ENCODE results near the gene EP400.

EP400 gene

DNA sequence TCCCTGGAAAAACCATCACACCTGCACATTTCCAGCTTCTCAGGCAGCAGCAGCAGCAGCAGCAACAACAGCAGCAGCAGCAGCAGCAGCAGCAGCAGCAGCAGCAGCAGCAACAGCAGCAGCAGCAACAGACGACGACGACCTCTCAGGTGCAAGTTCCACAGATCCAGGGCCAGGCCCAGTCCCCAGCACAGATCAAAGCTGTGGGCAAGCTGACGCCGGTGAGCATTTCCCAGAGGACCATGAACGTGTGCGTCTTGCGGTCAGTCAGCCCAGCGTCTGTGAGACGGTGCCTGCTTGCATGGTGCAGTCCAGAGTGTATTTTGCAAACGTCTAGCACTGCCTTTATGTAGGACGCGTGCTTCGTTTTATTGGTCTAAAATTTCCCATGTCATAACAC is 112.7 kb downstream of the EP400 start:
- in situ Hi-C loops (cut with MboI; ENCODE audit: low sequenced_read_pairs), result no loop called here

DNA sequence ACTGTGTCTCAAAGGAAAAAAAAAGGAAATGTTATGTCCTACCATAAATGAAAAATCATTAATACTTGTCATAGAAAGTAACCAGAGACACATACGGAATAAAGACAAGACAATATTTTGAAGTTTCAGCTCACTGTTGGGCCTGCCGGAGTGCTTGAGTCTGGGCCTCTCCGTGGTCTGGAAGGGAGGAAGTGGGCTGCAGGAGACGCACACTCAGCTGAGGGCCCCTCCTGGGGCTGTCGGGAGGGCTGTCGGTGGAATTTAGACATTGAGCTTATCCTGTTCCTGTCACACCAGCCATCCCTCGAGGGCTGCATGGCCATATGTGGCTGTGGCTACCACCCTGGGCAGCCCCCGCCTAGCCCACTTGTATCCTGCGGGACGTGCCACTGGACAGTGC is 113.7 kb downstream of the EP400 start:
- in situ Hi-C loops (cut with MboI; ENCODE audit: low sequenced_read_pairs), result no loop called here

DNA sequence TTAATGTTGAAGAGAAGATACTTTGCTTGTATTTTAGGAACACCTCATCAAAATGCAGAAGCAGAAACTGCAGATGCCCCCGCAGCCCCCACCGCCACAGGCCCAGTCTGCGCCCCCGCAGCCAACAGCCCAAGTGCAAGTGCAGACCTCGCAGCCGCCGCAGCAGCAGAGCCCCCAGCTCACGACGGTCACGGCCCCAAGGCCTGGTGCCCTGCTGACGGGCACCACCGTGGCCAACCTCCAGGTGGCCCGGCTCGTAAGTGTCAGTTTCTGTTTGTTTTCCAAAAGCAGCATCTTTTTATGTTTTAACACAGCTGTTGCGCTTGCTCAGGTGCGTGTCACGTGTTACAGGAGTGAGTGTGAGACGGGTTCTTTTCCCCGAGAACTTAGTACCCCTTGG is 114.9 kb downstream of the EP400 start:
- in situ Hi-C loops (cut with MboI; ENCODE audit: low sequenced_read_pairs), result no loop called here

DNA sequence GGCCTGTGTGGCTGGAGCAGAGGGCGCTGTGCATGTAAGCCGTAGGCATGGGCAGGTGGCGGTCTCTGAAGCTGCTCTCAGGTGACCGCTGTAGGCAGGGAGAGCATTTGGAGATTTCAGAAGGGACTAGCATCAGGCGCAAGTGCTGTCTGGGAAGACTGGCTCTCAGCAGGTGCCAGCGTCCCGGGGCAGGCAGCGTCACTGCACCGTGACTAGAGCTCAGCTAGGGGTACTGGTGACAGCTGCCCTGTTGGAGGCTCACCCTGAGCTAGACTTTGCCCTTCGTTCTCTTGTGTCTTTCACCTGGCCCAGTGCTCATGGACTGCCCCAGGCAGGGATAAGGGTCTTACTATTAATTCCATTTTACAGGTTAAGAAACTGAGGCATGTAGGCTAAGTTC is 115.5 kb downstream of the EP400 start:
- in situ Hi-C loops (cut with MboI; ENCODE audit: low sequenced_read_pairs), result no loop called here

DNA sequence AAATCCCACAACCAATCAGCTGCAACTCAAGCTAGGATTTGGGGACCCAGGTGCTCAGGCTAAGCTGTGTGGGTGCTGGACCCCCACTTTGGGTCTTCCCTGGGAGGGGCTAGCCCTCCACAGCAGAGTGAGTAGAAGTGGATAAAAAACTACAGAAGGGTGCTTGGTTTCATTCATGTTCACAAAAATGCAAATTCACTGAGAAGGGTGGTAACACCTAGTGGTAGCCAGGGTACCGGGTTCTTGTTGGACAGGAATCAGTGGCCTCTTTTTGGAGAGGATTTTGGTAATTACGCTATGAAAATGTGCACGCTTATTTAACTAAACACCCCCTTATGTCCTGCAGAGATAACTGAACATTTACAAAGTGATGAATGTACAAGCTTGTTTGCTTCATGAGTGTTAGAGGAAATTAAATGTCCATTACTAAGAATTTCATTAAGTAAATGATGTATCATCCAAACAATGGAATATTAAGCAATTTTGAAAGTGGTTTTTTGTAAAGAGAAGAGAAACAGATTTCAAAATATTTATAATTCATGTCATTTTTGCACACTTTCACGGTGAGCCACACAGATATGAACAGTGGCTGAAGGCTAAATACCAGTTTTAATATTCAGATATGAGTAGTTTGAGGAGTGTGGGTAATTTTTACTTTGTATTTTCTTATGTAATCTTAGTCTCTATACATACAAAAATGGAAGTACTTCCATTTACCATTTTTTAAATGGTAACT is 116.0 kb downstream of the EP400 start:
- in situ Hi-C loops (cut with MboI; ENCODE audit: low sequenced_read_pairs), result no loop called here

DNA sequence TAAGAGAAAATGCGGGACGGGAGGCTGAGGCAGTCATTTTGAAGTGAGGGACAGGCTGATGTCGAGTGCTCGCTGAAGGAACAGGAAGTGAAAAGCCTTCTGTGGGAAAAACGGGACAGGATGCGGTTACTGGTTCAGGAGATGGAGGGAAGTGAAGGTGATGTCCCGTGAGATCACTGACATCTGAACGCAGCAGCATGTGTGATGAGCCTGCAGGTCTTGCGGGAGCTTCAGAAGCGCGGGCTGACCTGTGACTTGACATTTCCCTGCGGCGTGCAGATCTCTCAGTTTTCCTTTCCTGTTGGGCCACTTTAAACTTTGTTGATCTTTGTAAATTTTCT is 116.6 kb downstream of the EP400 start:
- in situ Hi-C loops (cut with MboI; ENCODE audit: low sequenced_read_pairs), result no loop called here

DNA sequence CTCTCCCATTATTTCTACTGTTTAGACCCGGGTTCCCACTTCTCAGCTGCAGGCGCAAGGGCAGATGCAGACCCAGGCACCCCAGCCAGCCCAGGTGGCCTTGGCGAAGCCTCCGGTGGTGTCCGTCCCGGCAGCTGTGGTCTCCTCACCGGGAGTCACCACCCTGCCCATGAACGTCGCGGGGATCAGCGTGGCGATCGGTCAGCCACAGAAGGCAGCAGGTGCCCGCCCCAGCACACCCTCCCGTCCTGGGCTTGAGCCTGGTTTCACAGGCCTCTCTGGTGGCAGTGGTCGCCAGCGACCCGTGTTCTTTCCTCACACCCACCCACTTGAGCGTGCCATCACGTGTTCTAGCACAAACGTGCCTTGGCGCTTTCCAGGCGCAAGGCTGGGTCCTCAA is 117.0 kb downstream of the EP400 start:
- in situ Hi-C loops (cut with MboI; ENCODE audit: low sequenced_read_pairs), result no loop called here

DNA sequence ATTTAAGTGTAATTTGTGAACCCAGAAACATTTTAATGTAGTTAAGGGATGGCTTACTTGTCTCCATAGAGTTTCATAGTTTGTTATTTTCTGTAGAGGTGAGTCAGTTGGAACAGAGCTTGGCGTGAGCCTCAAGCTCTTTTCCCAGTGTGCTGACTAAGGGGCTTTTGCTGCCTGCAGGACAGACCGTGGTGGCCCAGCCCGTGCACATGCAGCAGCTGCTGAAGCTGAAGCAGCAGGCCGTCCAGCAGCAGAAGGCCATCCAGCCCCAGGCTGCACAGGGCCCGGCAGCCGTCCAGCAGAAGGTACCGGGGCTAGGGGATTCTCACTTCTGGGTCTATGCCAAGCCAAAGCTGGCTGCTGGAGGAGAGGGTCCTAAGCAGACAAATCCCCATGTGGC is 117.4 kb downstream of the EP400 start:
- in situ Hi-C loops (cut with MboI; ENCODE audit: low sequenced_read_pairs), result no loop called here

DNA sequence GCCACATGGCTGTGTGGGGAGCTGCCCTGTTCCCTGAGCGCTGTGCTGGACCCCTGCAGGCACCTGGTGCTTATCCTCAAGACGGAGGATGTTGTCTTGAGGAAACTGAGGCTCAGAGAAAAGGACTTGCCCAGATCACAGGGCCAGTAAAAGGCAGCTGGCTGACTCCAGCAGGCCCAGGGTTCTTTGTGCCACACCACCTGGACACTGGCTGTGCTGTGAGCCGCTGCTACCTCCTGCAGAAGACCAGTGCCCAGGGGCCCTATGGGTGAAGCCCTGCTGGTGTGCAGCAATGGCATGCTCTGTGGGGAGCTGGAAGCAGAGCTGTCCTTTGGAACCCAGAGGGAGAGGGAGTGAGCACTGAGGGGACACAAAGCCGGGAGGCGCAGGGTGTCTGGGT is 118.5 kb downstream of the EP400 start:
- in situ Hi-C loops (cut with MboI; ENCODE audit: low sequenced_read_pairs), result no loop called here

DNA sequence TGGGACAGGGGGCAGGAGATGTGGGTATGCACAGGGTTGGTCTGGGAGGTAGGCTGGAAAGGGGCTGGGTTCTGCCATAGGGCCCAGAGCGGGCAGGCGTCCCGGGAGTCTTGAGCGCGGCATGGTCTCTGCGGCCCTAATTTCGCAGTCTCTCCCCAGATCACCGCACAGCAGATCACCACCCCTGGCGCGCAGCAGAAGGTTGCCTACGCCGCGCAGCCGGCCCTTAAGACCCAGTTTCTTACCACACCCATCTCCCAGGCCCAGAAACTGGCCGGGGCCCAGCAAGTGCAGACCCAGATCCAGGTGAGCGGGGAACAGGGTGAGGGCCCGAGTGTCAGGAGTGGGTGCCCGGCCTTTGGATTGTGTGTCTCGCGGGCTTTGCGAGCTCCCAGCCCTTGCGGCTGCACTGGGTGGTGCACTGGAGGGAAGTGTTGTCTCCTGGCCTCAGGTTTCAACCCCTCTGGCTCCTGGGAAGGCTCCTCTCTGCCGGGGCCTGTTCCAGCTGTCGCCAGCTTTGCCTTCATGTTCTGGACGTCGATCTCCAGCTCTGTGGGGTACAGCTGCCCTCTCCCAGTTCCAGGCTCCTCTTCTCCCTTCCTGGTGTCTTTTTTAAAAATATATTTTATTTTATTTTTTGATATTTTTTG is 119.7 kb downstream of the EP400 start:
- in situ Hi-C loops (cut with MboI; ENCODE audit: low sequenced_read_pairs), result no loop called here

DNA sequence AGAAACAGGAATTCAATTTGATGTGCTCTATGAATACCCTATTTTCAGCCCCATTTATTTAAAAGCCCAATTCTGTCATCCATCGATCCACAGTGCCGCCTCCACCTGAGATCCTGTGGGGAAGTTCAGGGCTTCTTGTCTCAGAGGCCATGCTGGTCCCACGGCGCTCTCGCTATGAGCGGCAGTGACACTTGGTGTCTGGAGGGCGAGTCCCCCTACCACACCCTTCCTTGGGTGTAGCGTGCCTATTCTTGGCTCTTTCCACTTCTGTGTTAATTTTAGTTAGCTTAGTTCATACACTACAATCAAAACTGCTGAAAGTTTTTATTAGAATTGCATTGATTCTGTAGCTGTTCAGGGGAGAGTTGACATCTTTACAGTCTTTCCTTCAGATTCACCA is 120.6 kb downstream of the EP400 start:
- in situ Hi-C loops (cut with MboI; ENCODE audit: low sequenced_read_pairs), result no loop called here

DNA sequence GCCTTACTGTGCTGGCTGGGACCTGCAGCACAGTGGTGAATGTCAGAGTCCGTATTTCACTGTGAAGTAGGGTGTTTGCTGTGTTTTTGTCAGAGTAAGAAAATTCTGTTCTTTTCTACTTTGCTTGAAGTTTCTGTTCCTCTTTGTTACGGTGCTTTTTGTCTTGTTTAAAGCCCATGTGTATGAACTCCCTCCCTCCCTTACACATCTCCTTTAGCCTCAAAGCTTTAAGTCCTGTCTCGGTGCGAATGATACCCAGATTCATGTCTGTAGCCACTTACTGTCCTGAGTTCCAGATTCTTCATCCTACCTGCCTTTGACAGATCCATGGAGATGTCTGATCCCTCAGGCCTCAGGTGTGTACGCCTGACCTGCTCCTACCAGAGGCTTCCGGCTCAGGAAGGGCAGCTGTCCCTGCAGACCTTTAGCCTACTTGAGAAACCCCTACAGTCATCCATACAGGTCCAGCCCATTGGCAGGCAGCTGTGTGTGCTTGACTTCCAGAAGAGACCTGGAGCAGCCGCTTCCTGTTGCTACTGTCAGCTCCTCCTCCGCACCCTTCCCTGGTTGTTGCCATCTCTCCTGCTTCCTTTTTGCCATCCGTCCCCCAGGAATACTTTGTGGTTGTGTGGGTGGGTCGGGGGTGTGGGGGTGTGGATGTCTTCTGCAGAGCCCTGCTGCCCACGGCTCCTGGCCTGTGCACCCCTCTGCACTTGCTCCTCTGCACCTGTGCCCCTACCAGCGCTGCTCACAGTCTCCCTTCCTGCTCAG is 121.5 kb downstream of the EP400 start:
- in situ Hi-C loops (cut with MboI; ENCODE audit: low sequenced_read_pairs), result no loop called here

DNA sequence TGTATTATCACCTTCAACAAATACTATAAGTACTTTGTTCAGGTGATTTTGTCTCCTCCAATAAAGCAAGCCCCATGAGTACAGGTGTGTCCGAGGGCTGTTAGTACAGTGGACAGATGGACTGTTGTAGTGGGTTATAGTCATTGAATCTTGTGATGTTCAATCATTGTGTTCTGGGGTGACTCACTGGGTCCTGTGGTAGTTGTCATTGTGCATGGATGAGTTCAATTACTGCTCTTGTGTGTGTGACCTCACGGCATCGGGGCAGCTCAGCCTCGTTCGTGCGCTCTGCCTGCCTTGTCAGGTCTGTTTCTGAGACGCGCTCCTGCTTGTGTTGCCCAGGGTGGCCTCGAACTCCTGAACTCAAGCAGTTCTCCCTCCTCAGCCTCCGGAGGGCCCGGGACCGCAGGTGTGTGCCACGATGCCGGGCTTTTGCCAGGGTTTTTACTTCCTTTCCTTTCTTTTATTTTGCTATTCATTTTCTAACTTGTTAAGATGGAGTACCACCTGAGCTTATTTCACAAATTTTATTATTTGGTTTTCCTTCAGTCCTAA is 122.2 kb downstream of the EP400 start:
- in situ Hi-C loops (cut with MboI; ENCODE audit: low sequenced_read_pairs), result no loop called here

DNA sequence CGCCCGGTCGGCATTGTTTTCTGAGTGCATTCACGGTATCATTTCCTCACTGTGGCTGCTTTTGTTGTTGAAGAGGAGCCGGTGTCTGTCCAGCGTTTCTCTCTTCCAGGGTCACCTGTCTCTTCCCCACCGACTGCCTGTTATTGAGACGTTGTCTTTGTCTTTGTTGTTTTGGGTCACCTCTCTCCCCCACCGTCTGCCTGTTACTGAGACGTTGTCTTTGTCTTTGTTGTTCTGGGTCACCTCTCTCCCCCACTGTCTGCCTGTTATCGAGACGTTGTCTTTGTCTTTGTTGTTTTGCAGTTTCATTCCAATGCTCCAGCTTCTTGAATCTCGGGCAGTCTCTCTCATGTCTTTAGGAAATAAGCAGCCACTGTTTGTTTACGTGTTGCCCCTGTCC is 124.5 kb downstream of the EP400 start:
- in situ Hi-C loops (cut with MboI; ENCODE audit: low sequenced_read_pairs), result no loop called here

DNA sequence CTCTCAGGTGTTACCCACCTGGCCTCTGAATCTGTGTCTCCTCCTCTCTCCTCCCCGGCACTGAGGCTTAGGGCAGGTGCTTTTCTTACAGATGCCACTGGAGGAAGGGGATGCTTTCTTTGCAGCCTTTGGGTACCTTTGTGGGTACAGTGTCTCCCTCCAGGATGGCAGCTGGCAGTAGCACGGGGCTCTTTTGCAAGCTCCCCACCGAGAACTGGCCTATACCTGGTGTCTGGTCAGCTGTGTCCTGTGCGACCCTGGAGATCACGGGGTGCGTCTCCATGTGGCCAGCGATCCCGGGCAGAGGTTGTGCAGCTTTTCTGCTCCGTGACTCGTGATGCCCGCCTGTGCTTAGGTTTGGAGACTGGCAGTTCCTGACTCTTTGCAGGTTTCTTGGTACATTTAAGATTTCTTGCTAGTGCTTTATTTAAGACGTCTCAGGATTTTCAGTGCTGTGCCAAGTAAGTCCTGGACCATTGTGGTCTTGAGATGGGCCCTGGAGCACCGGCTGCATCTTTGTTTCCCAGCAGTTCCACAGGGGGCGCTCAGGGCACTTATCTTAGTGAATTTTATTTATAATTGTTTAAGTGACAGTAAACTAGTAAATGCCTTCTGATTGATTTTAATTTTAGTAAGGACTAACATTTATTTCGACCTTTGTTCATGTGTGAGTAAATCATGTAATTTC is 125.4 kb downstream of the EP400 start:
- in situ Hi-C loops (cut with MboI; ENCODE audit: low sequenced_read_pairs), result no loop called here

DNA sequence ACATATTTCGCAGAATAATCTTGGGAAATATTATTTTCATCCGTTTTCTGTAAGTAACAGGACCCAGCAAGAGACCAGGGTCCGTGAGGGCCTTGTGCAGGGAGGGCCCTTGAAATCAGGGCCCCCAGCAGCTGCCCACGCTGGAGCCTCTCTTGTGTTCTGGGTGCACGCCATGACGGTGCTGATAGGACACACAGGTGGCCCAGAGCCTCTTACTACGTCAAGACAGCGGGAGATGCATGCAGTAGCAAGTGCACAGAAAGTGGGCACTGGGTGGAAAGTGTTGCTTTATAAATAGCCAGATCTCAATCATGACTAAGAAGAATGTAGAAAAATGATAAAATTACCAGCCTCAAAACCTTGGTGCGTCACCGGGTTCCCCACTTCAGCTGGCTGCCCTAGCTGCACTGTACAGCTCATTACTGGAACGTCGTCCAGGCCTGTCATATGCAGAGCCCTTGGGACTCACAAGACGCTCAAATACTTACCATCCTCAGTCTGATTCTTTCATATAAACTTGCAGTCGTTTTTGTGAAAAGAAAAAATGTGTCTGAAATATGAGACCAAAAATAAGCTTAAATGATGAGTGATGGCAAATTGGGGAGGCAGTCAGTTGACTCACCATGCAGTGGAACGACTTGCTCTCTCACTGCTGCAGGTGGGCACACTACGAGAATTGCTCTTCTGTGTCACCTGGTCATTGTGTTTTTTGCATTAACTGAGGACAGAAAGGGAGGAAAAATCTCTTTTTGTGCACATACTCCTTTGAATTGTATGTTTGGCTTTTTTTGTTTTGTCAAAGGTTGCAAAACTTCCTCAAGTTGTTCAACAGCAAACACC is 126.2 kb downstream of the EP400 start:
- in situ Hi-C loops (cut with MboI; ENCODE audit: low sequenced_read_pairs), result no loop called here

DNA sequence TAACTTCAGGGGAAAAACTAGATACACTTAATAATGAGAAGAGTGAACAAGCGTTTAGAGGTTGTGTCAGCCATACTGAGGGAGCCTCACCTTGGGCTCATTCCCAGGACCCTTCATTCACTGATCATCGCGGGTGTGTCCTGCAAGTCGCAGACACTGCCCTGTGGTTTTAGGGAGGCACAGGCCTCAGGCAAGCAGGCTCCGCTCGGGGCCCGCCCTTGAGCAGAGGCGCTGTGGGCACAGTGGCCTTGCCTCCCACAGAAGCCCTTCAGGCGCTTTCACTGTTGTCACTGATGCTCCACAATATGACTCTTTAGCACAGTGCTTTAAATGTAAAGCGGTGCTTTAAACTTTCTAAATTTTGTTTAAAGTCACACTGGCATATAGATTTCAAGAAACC is 127.0 kb downstream of the EP400 start:
- in situ Hi-C loops (cut with MboI; ENCODE audit: low sequenced_read_pairs), result no loop called here

DNA sequence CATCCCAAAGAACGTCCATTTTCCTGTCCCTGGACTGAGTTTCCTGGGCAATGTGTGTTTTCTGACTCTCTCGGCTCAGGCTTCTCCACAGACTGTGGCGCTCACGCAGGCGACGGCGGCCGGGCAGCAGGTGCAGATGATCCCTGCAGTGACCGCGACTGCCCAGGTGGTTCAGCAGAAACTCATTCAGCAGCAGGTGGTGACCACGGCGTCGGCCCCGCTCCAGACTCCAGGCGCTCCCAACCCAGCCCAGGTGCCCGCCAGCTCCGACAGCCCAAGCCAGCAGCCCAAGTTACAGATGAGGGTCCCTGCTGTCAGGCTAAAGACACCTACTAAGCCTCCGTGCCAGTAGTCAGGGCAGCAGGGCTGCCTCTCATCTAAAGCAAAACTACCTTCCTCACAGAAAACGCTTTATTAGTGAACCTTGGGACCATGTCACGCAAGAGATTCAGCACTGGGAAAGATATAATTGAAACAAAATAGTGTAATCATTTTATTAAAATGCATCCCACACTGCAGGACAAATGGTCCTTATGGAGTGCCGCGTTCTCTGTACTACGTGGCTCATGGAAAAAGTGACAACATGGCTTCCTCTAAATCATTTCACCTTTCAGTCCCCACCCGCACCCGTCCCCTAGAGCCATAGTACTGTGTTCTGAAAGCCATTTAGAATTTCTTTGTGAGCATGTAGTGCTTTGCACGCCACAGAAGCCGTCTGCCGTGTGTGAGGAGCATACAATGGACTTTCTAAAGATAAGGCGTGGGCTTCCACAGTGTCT is 127.8 kb downstream of the EP400 start:
- in situ Hi-C loops (cut with MboI; ENCODE audit: low sequenced_read_pairs), result no loop called here

DNA sequence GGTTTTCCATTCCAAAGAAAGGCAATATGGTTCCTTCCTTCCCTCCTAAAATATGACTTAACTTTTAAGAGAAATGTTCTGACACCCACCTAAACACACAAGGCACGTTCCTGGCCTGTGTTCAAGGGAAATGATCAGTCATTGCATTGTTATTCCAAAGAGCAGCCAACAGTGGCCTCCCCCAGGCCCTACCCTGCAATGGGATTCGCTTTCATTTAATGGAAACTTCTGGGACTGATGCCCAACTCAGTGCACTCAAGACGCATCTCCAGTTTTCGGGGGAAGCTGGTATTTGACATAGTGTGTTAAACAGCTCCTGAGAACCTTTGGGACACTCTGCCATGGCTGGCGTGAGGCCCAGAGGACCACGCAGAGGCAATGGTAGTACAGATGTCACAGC is 128.4 kb downstream of the EP400 start:
- in situ Hi-C loops (cut with MboI; ENCODE audit: low sequenced_read_pairs), result no loop called here

DNA sequence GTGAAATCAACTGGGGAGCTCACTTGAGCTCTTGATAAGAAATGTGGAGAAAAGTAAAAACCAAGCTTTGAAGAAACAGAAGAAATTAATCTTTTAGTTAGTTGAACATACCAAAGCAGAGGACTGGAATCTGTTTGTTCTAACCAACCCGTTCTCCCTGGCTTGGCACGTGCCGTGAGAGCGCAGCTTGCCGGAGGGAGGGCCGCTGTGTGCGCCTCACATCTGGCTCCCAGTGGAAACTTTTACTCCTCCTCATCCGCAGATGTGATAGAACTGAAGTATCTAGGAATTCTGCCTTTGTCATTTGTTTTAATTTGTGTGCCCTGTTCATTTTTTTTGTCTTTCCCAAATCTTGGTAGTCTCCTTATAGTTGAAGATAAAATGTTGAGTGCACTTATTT is 129.5 kb downstream of the EP400 start:
- in situ Hi-C loops (cut with MboI; ENCODE audit: low sequenced_read_pairs), result no loop called here
